ENCODE measurements around the gene ASB13. TPM values are rescaled to one million over a fixed set of nuclear protein-coding genes. Genes with fewer than 3 reads are reported as not detected.

ASB13 gene
- total RNA-seq, 1 experiment from 2014 or later, result 11.3 TPM

- no peak for DNase-seq (ENCODE audit: low spot score)
Observed at GRCh38 chr10:5589011-5589660, 77.3 kb downstream of the ASB13 start.

Other genes starting within 250 kb of the ASB13 start
- gene CALML5, start 167.0 kb downstream of the ASB13 start, total RNA-seq (2014; rRNA removed; shearing (Covaris generic)), result not detected in 2 replicates
- not detected in 2 replicates for gene CALML3, start 141.6 kb downstream of the ASB13 start, total RNA-seq (2014; rRNA removed; shearing (Covaris generic))
- gene TASOR2, start 18.2 kb upstream of the ASB13 start, total RNA-seq (2014; rRNA removed; shearing (Covaris generic)), result 25.2 and 42.4 TPM in 2 replicates
- 241 and 283 TPM in 2 replicates for gene GDI2, start 146.8 kb upstream of the ASB13 start, total RNA-seq (2014; rRNA removed; shearing (Covaris generic))
- 3.0 and 3.2 TPM in 2 replicates for gene ANKRD16, start 223.3 kb upstream of the ASB13 start, total RNA-seq (2014; rRNA removed; shearing (Covaris generic))
- 35.9 and 41.1 TPM in 2 replicates for gene FBH1, start 223.6 kb upstream of the ASB13 start, total RNA-seq (2014; rRNA removed; shearing (Covaris generic))